Stimulated activated CD4-positive, alpha-beta T cell treated with anti-CD3 and anti-CD28 coated beads, TNF-alpha, amount 100 ng/mL, for 1 hour (primary cell): ENCODE results near the gene RNF187.
"Not testable (repeated sequence)": the region's sequence is repeated elsewhere in the genome, so short reads cannot be mapped to it uniquely, and the experiment has no call there.

Experiments
- DNase-seq, 3 donors: peaks; one replicate each; pipeline ENCODE4 v3.0.0-alpha.2; 2020; ENCODE audit warnings: low read depth in 3 of 3, low spot score in 1 of 3

RNF187 gene

GRCh38 chr1:228486596-228487335 lies 416 bp upstream of the RNF187 start:
- DNase-seq = peak; percentile 47 to 61 (median 48)

GRCh38 chr1:228488125-228488817 lies 1.1 kb downstream of the RNF187 start:
- no peak for DNase-seq

- no peak for DNase-seq
Measured at GRCh38 chr1:228488818-228489674, 1.9 kb downstream of the RNF187 start.

GRCh38 chr1:228490120-228491078 lies 3.2 kb downstream of the RNF187 start:
- no peak for DNase-seq

GRCh38 chr1:228493141-228494043 lies 6.2 kb downstream of the RNF187 start:
- no peak for DNase-seq

- no peak for DNase-seq
Measured at GRCh38 chr1:228494044-228494353, 6.8 kb downstream of the RNF187 start.

- DNase-seq = no peak
Measured at GRCh38 chr1:228494391-228494790, 7.2 kb downstream of the RNF187 start.

GRCh38 chr1:228494970-228495853 lies 8.0 kb downstream of the RNF187 start:
- DNase-seq = no peak

GRCh38 chr1:228496084-228496483 lies 8.9 kb downstream of the RNF187 start:
- DNase-seq = no peak

- DNase-seq = no peak
Measured at GRCh38 chr1:228496494-228496893, 9.3 kb downstream of the RNF187 start.

GRCh38 chr1:228497206-228497605 lies 10.0 kb downstream of the RNF187 start:
- DNase-seq = no peak

- DNase-seq = no peak
Measured at GRCh38 chr1:228497817-228498216, 10.6 kb downstream of the RNF187 start.

- no peak for DNase-seq
Measured at GRCh38 chr1:228500143-228500734, 13.1 kb downstream of the RNF187 start.

GRCh38 chr1:228500901-228501871 lies 14.0 kb downstream of the RNF187 start:
- peak; percentile 69 to 82 (median 74) for DNase-seq

- no peak for DNase-seq
Measured at GRCh38 chr1:228502522-228502921, 15.3 kb downstream of the RNF187 start.

- not testable (repeated sequence) for DNase-seq
Measured at GRCh38 chr1:228505944-228506343, 18.8 kb downstream of the RNF187 start.

GRCh38 chr1:228507961-228508652 lies 20.9 kb downstream of the RNF187 start:
- no peak for DNase-seq
